HG03196 (cell line): Measurements from ENCODE around the gene ABLIM1.

ENCODE experiments used
- ATAC-seq: cut with Tn5 transposase; IDR thresholded peaks from one replicate; pipeline ENCODE4 v1.9.1; 2021; ENCODE audit not compliant: unreplicated experiment

Gene ABLIM1

GRCh38 chr10:114473776-114474175, 184.3 kb downstream of the ABLIM1 start:
- ATAC-seq, result no peak

GRCh38 chr10:114472877-114473253, 185.2 kb downstream of the ABLIM1 start:
- no peak for ATAC-seq

GRCh38 chr10:114471906-114472876, 185.9 kb downstream of the ABLIM1 start:
- no peak for ATAC-seq

GRCh38 chr10:114470956-114471905, 186.8 kb downstream of the ABLIM1 start:
- peak; percentile 94 for ATAC-seq

- no peak for ATAC-seq
These were observed 187.7 kb downstream of the ABLIM1 start for GRCh38 chr10:114470361-114470760.

- ATAC-seq, result no peak
These were observed 199.1 kb downstream of the ABLIM1 start for GRCh38 chr10:114458955-114459354.

GRCh38 chr10:114458216-114458920, 199.7 kb downstream of the ABLIM1 start:
- ATAC-seq, result no peak

GRCh38 chr10:114453576-114453975, 204.5 kb downstream of the ABLIM1 start:
- no peak for ATAC-seq

- no peak for ATAC-seq
These were observed 209.2 kb downstream of the ABLIM1 start for GRCh38 chr10:114448897-114449296.

GRCh38 chr10:114445332-114445731, 212.7 kb downstream of the ABLIM1 start:
- ATAC-seq, result no peak

GRCh38 chr10:114444819-114445218, 213.3 kb downstream of the ABLIM1 start:
- ATAC-seq, result no peak

GRCh38 chr10:114442091-114442630, 215.9 kb downstream of the ABLIM1 start:
- ATAC-seq, result no peak

GRCh38 chr10:114441107-114441506, 217.0 kb downstream of the ABLIM1 start:
- ATAC-seq, result no peak

- no peak for ATAC-seq
These were observed 220.4 kb downstream of the ABLIM1 start for GRCh38 chr10:114437473-114438292.

- ATAC-seq, result no peak
These were observed 221.1 kb downstream of the ABLIM1 start for GRCh38 chr10:114436941-114437340.

GRCh38 chr10:114432566-114433093, 225.4 kb downstream of the ABLIM1 start:
- ATAC-seq, result no peak

GRCh38 chr10:114431414-114432135, 226.5 kb downstream of the ABLIM1 start:
- no peak for ATAC-seq

GRCh38 chr10:114430688-114431413, 227.2 kb downstream of the ABLIM1 start:
- no peak for ATAC-seq
